Hepatocyte (in vitro differentiated cells): ENCODE results near the gene PTPN20.
"Not testable (repeated sequence)": the region's sequence is repeated elsewhere in the genome, so short reads cannot be mapped to it uniquely, and the experiment has no call there.

ENCODE experiments used
- EZH2 ChIP-seq: fragments of 200-600 bp; sonication (generic); IDR thresholded peaks from 2 replicates; pipeline ENCODE4 v1.6.1; 2016; ENCODE audit warnings: antibody characterized with exemption, mild to moderate bottlenecking, borderline replicate concordance
- EZH2phosphoT487 ChIP-seq: fragments of 200-600 bp; sonication (generic); IDR thresholded peaks from one replicate; pipeline ENCODE4 v1.6.1; 2018; ENCODE audit warnings: antibody characterized with exemption, mild to moderate bottlenecking, low read depth, moderate library complexity; ENCODE audit not compliant: unreplicated experiment, severe bottlenecking
- TF ChIP-seq, protein P1 (sequence below): fragments of 200-600 bp; sonication (generic); IDR thresholded peaks from 2 replicates; pipeline ENCODE4 v1.5.1; 2016; ENCODE audit warnings: antibody characterized with exemption, mild to moderate bottlenecking; ENCODE audit not compliant: poor library complexity

DNA sequence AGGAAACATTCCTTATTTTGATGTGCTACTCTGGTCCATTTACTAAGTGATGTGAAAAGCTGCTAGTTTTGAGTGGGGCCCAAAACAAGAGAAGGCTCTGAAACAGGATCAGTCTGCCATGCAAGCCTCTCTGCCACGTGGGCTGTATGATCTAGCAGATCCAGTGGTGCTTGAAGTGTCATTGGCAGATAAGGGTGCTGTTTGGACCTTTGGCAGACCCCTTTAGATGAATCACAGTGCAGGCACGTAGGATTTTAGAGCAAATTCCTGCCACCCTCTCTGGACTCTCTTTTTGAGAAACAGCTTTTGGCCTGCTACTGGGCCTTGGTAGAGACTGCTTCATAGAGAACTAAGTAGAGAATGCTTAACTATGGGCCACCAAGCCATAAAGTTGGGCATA is 69.0 kb downstream of the PTPN20 start:
- not testable (repeated sequence) for TF ChIP-seq EZH2, EZH2phosphoT487
- TF ChIP-seq, protein P1, sequence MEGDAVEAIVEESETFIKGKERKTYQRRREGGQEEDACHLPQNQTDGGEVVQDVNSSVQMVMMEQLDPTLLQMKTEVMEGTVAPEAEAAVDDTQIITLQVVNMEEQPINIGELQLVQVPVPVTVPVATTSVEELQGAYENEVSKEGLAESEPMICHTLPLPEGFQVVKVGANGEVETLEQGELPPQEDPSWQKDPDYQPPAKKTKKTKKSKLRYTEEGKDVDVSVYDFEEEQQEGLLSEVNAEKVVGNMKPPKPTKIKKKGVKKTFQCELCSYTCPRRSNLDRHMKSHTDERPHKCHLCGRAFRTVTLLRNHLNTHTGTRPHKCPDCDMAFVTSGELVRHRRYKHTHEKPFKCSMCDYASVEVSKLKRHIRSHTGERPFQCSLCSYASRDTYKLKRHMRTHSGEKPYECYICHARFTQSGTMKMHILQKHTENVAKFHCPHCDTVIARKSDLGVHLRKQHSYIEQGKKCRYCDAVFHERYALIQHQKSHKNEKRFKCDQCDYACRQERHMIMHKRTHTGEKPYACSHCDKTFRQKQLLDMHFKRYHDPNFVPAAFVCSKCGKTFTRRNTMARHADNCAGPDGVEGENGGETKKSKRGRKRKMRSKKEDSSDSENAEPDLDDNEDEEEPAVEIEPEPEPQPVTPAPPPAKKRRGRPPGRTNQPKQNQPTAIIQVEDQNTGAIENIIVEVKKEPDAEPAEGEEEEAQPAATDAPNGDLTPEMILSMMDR, result not testable (repeated sequence)
